Fibroblast of gingiva (primary cell): ENCODE data around the gene MYT1.
"Not testable (repeated sequence)": the region's sequence is repeated elsewhere in the genome, so short reads cannot be mapped to it uniquely, and the experiment has no call there.

ENCODE experiments used
- DNase-seq: peaks from one replicate; pipeline ENCODE4 v3.0.0-alpha.2; 2011; ENCODE audit warnings: low read depth

The MYT1 gene

GRCh38 chr20:64276817-64277216 lies 112.6 kb downstream of the MYT1 start:
- DNase-seq: no peak

GRCh38 chr20:64277571-64278316 lies 113.5 kb downstream of the MYT1 start:
- DNase-seq: no peak

GRCh38 chr20:64278317-64278681 lies 114.0 kb downstream of the MYT1 start:
- DNase-seq: no peak

DNA sequence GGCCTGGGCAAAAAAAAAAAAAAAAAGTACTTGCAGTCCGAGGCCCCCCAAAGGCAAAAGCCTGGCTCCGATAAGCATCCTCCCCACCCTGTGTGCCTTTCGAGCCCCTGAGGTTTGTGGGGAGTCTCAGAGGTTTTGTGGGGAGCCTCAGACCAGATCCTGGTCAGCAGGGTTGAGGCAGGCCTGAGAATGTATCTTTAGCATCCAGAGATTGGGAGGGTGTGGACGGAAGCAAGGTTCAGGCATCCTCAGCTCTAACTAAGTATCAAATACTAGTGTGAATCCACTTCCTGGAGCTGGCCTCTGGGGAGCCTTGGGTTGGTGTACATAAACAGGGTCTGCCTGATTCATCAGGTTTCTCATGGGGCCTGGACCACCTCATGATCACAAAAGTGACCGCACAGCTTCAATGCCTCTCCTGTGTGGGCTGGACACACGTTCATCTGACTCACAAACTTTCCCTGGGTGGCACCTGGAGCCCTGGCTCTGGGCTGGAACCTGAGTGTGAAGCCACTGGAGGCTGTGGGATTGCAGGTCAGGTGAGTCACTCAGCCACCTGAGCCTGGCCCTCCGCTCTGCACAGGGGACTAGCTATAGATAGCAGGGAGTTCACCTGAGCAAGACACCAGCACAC lies 115.7 kb downstream of the MYT1 start:
- DNase-seq: no peak

GRCh38 chr20:64280460-64280843 lies 116.2 kb downstream of the MYT1 start:
- no peak for DNase-seq

DNA sequence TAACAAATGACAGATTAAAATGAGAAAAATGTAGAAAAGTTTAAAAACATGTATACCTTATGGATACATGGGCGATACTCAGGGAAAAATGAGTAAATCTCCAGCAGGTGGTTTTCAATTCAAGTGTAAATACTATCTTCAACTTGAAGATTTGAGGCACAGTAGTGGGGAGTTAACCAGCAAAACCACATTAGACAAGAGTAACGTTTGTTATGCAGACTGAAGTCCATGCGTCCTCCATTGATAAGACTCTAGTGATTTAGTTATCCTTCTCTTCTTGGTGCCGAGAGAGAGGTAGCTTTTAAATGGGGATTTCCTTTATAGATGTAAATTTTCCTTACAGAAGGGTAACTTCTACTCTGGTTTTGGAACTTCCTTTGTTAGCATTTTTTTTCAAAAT lies 119.4 kb downstream of the MYT1 start:
- no peak for DNase-seq

GRCh38 chr20:64285579-64286446 lies 121.6 kb downstream of the MYT1 start:
- DNase-seq: not testable (repeated sequence)

DNA sequence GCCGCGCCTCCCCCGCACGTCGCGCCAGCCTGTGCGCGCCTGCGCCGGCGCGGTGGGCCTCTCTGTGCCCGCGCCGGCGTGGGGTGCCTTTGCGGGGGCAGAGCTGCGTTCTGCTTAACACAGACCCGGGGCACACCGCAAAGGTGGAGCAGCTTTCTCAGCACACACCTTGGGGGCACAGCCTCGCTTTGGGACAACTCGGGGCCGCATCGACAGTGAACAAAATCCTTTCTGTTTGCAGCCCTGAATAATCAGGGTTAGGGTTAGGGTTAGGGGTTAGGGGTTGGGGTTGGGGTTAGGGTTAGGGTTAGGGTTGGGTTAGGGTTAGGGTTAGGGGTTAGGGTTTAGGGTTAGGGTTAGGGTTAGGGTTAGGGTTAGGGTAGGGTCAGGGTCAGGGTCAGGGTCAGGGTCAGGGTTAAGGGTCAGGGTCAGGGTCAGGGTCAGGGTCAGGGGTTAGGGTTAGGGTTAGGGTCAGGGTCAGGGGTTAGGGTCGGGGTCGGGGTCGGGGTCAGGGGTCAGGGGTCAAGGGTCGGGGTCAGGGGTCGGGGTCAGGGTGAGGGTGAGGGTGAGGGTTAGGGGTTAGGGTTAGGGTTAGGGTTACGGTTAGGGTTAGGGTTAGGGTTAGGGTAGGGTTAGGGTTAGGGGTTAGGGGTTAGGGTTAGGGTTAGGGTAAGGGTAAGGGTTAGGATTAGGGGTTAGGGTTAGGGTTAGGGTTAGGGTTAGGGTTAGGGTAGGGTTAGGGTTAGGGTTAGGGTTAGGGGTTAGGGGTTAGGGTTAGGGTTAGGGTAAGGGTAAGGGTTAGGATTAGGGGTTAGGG lies 122.4 kb downstream of the MYT1 start:
- DNase-seq: not testable (repeated sequence)

DNA sequence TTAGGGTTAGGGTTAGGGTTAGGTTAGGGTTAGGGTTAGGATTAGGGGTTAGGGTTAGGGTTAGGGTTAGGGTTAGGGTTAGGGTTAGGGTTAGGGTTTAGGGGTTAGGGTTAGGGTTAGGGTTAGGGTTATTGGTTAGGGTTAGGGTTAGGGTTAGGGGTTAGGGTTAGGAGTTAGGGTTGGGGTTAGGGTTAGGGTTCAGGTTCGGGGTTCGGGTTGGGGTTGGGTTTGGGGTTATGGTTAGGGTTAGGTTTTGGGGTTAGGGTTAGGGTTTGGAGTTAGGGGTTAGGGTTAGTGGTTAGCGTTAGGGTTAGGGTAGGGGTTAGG lies 123.0 kb downstream of the MYT1 start:
- not testable (repeated sequence) for DNase-seq
